GM21737 (cell line): Measurements from ENCODE around the gene TNS1.

ENCODE experiments used
- ATAC-seq: cut with Tn5 transposase; IDR thresholded peaks from one replicate; pipeline ENCODE4 v1.9.1; 2021; ENCODE audit warnings: mild to moderate bottlenecking, moderate library complexity; ENCODE audit not compliant: unreplicated experiment

TNS1 gene

DNA sequence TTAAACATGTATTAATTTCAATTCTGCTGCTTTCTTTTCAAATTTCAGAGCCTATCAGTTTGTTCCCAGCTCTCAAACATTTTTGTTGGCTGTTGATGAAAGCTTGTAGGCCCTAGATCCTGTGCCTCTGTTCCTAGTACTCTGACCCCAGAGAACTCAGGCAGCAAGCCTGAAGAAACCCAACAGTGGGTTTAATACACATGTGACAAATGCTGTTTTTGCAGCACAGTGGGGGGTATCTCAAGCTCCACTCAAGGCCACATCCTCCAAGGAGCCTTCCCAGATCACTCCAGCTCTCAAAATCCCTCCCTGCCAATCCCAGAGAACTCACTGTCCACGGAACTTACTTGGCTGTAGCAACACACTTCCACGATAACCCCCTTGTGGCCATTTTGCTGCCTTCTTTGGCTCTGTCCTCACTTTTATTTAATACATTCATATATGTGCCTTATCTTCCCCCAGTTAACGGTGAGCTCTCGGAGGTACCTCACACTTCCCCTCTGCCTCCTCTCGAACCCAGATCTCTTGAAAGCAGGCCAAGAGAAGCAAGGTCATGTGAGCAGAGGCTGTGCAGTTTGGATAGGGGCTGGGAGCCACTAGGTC is 122.4 kb downstream of the TNS1 start:
- no peak for ATAC-seq

DNA sequence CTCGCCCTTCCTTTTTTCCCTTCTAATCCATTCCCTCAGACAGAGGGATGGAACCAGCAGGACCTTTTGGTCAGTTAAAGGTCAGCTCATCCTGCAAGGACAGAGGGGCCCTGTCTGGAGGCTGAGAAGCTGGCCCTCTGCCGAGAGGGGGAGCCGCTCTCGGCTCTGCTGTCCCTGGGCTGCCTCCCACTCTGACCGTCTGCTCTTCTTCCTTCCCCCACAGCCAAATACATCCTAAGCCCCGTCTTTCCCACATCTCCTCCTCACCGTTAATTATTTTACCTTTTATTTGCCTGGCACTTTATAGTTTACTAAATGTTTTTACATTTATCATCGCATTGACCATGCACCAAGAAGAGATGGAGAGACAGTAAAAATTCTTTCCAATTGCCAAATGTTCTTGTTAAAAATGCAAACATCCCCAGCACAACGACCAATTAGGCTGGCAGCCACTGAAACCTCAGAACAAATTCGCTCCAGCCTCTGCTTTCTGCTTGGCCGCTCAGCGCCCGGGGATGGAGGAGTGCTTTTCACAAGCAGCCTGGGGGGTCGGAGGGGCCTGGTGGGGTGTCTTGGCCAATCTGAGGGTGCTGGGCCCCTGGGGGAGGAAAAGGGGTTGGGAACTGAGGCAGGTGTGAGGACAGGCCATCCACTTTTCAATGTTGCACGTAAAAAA is 123.7 kb downstream of the TNS1 start:
- no peak for ATAC-seq

DNA sequence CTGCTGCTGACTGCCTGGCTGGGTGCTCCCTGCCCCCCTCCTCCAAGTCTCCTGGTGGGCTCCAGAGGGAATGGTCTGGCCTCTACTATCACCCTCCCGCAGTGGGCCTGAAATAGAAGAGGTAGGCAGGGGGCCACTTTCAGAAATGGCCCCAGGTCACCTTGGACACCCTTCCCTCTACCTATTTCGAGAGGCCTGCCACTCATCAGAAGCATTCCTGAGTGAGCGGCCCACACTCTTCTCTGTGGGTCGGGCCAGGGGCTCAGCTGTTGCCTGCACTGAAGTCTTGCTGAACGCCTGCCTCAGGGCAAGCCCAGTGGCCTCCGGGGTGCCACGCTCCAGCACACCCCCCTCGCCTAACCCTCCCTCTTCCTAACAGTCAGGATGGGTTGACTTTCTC is 124.9 kb downstream of the TNS1 start:
- no peak for ATAC-seq

DNA sequence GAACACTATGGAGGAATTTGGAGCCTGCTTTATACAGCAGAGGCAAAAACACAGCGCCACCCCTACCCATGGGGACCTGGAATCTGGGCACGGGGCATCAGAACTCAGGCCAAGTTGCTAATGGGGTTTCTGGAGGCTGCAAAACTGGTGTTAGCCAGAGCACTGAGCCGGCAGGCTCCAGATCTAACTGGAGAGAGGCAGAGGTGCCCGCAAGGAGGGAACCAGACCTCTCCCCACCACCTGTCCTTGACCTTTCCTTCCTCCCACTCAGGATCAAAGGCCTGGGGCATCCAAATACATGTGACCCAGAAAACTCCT is 126.6 kb downstream of the TNS1 start:
- no peak for ATAC-seq

DNA sequence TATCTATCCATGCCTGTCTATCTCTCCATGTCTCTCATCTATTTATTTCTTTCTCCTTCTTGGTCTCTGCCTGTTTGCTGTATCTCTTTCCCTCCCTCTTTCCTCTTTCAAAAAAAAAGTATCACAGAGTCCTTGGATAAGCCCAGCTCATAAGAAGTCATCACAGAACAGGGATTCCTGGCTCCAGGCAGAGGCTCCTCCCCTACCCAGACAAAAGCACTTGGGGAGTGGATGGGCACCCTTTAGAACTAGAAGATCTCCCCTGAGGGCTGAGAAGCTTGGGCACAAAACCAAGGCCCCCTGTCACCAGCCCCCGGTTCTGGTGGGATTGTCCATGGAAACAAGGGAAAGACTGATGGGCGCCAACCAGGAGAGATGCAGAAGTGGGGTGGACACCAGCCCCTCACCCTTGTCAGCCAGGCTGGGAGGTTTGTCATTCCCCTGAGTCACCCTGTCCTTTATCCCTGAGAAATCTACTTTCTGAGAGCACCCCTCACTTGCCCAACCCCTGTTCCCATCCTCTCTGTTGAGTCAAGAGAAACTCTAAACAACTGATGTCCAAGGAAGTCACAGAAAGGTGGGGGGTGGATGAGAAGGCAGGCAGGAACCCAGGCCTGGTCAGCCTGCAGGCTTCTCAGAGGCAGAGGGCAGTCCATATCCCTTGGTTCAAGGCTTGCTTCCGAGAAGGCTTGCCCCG is 127.1 kb downstream of the TNS1 start:
- ATAC-seq, result no peak

DNA sequence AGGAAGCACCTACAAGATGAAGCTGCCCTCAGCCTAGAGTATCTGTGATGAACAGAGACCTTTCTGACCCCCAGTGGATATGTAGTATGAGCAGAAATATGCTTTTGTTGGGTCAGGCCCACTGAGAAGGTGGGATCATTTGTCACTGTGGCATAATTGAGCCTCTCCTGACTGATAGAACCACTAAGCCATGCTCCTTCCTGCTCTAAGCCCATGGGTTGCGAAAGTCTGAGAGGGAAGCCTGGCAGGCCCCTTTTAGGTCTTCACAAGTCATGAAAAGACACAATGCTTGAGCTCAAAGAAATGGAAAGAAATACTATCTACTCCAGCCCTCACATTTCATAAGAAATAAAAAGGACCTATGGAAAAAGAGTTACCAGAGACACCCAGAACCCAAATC is 127.7 kb downstream of the TNS1 start:
- no peak for ATAC-seq

DNA sequence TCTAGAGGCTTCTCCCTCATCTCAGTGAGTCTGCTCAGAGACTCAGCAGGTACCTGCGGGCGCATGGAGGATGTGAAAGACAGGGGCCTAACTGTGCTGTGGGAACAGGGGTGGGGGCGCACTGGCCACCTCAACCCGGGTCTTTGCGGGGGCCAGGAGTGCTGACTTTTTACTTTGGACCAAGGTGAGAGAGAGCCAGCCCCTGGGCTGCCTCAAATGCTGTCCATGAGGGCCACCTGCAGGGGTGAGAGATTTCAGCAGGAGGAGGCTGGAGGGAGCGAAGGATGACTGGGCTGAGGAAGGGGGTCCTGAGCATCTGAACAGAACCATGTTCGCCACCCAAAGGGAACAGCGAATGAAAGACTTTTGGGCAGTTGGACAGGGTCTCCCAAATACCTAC is 129.4 kb downstream of the TNS1 start:
- no peak for ATAC-seq

DNA sequence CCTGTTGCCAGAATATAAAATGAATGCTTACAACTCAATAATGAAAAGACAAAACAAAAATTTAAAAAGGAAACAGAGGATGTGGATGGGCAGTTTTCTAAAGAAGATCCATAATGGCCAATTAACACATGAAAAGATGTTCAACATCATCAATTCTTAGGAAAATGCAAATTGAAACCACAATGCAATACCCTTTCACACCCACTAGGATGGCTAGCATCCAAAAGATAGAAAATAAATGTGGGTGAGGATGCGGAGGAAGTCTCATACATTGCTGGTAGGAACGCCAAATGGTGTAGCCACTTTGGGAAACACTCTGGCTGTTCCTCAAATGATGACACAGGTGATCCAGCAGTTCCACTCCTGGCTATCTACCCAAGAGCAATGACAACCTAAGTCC is 130.5 kb downstream of the TNS1 start:
- no peak for ATAC-seq

DNA sequence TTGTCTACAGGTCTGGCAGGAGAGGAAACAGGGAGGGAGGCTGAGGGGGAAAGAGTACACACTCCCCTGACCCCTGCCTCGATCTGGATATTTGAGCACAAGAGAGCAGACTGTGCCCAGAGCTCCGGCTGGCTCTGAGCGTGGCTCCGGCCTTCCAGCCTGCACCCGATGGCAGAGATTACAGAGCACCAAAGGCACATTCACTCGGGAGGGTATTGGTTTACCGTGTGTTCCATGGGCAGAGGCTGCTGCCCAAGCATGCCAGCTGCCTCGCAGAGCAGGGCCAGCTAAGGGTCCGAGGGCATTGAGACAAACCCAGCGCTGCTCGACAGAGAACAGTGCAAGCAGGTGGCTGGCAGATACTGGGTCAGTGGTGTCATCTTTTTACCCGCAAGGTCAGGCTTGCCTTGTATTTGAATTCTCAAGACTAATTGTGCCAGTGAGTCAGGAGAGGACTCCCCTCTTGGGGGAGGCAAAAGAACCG is 132.2 kb downstream of the TNS1 start:
- ATAC-seq, result no peak

DNA sequence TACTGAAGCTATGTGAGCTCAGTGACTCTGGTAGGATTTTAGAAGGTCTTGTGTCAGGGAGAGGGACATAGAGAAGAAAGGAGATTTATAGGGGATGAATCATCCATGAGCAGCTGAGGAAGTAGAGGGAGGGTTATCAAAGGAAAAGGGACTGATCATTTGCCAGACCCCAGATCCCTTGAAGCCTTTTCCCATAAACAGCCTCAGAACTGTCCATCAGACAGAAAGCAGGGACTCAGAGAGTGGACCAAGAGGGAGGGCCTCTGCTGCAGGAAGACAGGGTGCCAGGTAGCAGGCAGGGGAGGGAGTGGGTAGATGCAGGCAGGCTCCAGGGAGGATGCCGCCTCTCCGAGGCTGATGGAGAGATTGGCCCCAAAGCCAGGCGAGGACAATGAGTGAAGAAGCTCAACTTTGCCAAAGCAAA is 133.9 kb downstream of the TNS1 start:
- ATAC-seq, result no peak

DNA sequence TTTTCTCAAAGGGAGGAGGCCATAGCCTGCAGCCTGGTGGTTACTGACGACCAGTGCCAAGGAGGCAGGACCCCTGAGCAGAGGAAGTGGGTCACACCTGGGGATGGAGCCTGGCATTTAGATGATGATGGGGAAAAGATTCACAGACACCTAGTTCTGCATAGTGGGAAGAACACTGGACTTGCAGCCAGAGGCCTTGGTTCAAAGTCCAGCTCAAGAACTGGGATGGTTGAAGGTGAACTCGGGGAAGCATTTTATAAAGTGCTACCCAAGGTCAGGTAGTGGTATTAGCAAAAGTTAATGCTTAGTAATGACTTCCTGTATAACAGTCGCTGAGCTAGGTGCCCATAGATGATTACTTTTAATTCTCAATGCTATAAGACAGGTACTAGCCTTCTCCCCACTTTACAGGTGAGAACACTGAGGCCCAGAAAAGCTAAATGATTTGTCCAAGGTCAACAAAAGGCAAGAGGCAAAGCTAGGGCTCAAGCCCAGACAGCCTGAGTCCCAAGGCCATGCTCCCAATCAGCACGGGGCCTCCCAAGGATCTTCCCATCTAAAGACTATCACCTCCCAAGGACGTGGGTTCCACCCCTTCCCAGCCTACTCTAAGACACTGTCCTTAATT is 134.4 kb downstream of the TNS1 start:
- ATAC-seq, result no peak

DNA sequence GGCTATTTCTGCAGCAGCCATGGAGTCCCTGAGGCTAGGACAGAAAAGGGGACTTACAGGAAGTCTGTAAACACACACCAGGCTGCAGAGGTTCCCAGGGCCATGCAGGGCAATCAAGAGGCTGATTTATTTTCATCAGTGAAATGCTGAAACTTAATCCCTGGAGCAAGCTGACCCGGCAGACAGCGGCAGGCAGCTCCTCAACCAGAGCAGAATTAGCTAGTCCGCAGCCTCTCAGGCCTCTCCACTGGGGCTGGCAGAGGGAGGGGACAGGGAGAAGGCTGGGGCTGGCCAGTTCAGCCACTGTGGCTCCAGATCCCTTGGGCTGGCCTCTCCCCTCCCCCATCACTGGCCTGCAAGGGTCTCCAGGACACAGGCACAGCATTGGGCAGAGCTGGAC is 136.3 kb downstream of the TNS1 start:
- no peak for ATAC-seq

DNA sequence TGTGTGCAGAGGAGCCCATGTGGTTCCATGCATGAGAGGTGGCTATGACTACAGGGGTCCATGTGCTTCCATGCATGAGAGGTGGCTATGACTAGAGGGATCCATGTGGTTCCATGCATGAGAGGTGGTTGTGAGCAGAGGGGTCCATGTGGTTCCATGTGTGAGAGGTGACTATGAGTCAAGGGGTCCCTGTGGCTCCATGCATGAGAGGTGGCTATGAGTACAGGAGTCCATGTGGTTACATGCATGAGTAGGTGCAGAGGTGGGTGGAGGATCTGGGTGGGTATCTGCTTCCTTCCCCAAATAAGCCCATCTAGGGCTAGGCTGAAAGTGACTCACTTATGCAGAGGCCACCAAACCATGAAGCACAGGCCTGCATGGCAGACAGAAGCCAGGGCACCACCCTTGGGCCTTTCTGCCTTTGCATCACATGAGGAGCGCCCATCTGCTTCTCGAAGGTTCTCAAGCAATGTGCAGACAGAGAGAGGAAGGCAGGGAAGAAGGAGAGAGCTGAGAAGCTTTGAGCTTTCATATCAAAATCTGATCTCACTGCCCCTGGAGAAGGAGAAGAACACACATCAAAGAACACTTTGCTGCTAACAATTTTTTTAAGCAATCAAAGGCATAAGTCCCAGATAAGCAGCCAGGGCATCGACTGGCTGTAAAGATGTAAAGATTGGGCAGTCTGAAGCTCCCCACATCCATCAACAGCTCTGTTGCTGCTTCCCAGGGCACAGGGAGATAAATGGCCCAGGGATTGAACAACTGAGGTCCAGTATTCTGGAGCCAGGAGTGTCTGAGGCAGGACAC is 137.6 kb downstream of the TNS1 start:
- ATAC-seq, result no peak

DNA sequence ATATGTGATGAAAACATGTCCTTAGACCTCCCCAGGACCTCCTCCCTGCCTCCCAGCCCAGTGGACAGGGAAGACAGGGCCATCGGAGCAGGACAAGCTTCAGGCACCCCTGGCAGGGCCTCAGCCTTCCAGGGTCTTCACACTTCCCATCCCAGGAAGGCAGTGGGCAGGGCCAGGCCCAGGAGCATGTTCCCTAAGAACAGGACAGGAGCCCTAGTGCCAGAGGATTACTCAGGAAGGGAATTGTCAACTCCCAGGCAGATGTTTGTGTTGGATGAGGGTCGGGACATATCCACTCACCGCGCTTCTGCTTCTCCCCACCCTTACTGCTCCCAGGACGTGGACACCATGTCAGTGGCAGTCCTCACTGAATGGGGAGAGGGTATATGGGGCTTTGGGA is 138.9 kb downstream of the TNS1 start:
- ATAC-seq, result no peak

DNA sequence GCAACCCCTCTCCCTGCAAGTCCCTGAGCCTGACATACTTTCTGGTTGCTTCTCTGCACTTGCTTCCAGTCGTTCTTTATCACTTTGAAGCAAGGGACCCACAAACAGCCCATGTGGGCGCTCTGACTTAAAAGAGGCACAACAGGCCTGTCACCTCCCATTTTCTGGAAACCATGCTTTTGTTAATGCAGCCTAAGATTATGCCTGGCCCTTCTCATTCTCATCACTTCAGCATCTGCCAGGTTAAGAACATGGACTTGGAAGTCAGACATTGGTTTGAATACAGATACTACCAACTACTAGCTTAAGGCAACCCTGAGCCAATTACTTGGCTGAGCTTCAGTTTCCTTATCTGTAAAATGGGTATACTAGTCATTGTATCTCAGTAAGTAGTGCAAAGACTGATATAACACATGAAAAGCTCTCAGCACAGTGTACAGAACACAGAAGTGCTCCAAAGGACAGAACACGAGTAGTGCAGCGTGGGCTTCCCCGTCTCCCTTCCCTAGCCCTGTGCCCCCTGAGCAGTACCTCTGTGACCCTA is 141.4 kb downstream of the TNS1 start:
- ATAC-seq, result no peak

DNA sequence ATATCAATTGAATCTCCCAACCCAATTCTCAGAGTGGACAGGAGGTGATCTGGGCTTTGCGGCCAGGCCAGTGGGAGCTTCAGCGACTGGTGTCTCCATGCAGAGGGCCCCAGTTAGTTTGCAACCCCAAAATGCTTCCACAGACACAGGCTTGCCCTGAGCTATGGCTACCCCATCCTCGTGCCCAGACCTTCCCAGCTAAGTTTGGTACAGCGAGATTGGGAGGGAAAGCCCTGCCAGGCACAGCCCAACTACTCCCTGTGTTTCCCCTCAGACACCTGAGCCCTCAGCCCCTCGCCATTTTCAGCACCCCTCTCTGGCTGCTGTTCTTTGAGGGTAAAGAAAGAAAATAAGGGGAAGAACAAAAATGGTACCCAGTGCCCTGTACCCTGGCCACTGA is 142.9 kb downstream of the TNS1 start:
- no peak for ATAC-seq

DNA sequence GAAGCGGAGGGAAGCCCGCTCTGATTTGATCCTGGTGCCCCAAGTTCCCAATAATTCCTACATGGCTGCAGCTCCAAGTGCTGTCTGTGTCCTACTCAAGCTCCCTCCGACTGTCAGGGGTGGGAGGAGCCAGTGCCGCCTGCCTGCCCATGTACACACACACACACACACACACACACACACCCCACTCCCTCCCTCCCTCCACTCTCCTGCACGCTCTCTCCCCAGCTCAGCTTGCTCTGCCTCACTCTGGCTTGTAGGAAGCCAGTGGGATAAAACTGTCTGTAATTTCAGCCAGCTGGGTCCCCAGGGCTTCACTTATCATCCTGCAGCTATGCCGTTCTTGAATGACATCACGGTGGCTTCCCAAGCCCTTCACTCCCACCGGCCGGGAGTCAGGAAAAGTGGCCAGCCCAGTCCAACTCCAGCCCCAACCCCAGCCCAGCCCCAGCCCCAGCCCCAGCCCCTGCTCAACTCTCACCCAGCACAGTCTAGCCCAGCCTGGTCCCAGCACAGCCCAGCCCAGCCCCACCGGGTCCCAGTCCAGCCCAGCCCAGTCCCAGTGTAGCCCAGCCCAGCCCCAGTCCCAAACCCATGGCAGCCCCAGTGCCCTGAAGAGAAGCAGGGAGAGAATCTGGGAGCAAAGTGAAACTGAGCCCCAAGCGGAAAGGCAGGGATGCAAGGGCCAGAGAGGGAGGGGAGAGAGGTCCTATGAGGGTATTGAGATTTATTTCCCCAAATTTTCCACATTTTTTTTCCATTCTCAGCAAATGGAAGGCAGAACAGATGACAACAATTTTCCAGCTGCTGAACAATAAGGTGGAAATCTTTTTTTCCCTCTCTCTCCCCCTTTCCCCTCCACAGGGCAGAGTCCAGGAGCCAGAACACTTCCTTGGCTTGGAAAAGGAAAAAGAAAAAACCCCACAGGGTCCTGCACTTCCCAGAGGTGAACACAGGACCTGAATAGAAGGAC is 144.0 kb downstream of the TNS1 start:
- no peak for ATAC-seq

DNA sequence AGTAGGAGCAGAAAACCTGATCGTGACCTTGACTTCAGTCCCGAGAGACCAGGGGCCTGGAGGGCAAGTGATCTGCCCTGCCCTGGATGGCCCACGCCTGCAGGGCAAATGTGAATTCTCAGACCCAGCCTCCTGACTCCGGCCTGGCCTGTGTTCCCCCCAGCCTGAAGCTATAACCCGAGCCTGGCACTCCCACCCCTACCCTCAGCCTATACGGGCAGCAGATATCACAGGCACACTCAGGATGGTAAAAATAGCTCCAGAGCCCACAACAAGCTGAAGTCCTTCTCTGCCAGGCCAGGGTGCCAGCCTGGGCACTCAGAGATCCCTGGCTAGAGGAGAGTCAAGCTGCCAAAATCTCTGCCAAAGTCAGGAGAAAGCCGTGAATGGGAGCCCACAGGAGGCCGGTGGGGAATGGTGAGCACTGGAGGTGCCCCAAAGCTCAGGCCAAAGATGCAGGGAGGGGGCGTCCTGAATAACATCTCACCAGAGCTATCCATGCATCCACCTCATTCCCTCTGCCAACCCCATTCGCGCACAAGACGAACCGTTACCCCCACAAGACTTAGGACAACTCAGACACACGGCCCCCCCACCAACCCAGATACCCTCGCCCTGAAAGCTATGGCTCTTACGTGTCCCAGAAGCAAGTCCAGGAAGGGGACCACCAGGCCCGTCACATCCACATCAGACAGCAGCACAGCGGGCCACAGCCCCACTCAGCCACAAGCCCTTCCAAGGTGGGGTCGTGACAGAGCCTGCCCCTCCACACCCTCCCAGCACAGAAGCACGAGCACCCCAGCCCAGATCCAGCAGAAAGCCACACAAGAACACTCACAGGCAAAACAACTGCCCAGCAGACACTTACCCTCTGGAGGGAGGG is 144.9 kb downstream of the TNS1 start:
- no peak for ATAC-seq

DNA sequence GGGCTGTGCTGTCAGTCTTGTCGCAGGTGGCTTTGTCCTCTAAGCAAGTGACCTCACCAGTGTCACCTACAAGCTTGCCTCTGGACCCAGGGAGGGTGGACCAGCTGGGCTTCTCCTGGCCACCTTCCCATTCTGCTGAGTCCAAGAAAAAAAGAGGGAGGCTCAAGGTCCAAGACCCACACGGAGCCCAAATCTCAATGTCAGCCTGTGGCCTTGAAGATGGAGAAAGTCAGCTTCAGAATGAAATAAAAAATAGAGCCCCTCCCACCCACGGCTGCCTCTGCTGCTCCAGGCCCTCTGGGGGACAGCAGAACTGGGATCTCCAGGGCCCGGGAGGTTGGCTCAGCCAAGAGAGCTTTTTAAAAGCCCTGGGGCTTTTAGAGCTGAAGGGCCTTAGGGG is 145.9 kb downstream of the TNS1 start:
- ATAC-seq, result no peak
